Gastroesophageal sphincter (tissue), 4 donors: ENCODE results near the gene EPAS1. TPM values are rescaled to one million over a fixed set of nuclear protein-coding genes. Genes with fewer than 3 reads are reported as not detected.

Source experiments
- ATAC-seq: fragments of 150-250 bp; one replicate; pipeline ENCODE4 v1.9.1; 2016; ENCODE audit warnings: mild to moderate bottlenecking, moderate library complexity
- H3K27ac ChIP-seq, 4 donors: fragments of 200-600 bp; sonication (generic) in 3 of 4; 1 replicate in 3 of 4; 2 replicates in 1 of 4; pipeline ENCODE4 v1.5.1; 2016 to 2019
- H3K27me3 ChIP-seq: fragments of 200-600 bp; sonication (generic); one replicate; pipeline ENCODE4 v1.5.1; 2019
- H3K36me3 ChIP-seq, 2 donors: fragments of 200-600 bp; sonication (generic); one replicate each; pipeline ENCODE4 v1.5.1; 2019; ENCODE audit warnings: control low read depth in 1 of 2
- H3K4me1 ChIP-seq, 3 donors: fragments of 200-600 bp; sonication (generic); 1 replicate in 2 of 3; 2 replicates in 1 of 3; pipeline ENCODE4 v1.5.1; 2016 to 2019; ENCODE audit warnings: control low read depth in 2 of 3
- H3K4me3 ChIP-seq, 2 donors: fragments of 200-600 bp; sonication (generic); one replicate each; pipeline ENCODE4 v1.5.1; 2019; ENCODE audit warnings: mild to moderate bottlenecking in 1 of 2, moderate library complexity in 1 of 2
- H3K9me3 ChIP-seq, 3 donors: fragments of 200-600 bp; sonication (generic); one replicate each; pipeline ENCODE4 v1.5.1; 2017 to 2019; ENCODE audit warnings: control low read depth in 2 of 3
- EP300 ChIP-seq: sonication (generic); formaldehyde crosslinking; IDR thresholded peaks from one replicate; pipeline ENCODE4 v1.6.1; 2017; ENCODE audit warnings: antibody characterized with exemption, mild to moderate bottlenecking
- POLR2A ChIP-seq, 2 donors: fragments of 450-650 bp; IDR thresholded peaks; one replicate each; pipeline ENCODE4 v1.6.1; 2017; ENCODE audit warnings: antibody characterized with exemption in 2 of 2, mild to moderate bottlenecking in 2 of 2, moderate library complexity in 1 of 2
- POLR2AphosphoS5 ChIP-seq: sonication (generic); formaldehyde crosslinking; IDR thresholded peaks from one replicate; pipeline ENCODE4 v1.6.1; 2017; ENCODE audit warnings: antibody characterized with exemption
- WGBS, 2 donors: methylation state at CpG; one replicate each; pipeline ENCODE4 v1.1.5; 2018; ENCODE audit warnings: low coverage in 1 of 2; 5-methylcytosine and 5-hydroxymethylcytosine counted together
- total RNA-seq, 4 donors: library from RNA; depleted of rRNA; stranded (reverse); fragments of >200 nt; gene quantifications; one replicate each; pipeline ENCODE4 v1.1.0, GENCODE V29; 2016
- TF ChIP-seq, protein P1 (sequence below), 4 experiments: fragments of 200-600 bp in 2 of 4; fragments of 450-650 bp in 2 of 4; sonication (generic) in 1 of 4; IDR thresholded peaks; one replicate each; pipeline ENCODE4 v1.5.1; 2017 to 2019; ENCODE audit warnings: antibody characterized with exemption in 4 of 4, mild to moderate bottlenecking in 2 of 4, moderate library complexity in 2 of 4

The EPAS1 gene
- total RNA-seq, 4 donors from 2014 or later: 101 to 152 (median 131) TPM

DNA sequence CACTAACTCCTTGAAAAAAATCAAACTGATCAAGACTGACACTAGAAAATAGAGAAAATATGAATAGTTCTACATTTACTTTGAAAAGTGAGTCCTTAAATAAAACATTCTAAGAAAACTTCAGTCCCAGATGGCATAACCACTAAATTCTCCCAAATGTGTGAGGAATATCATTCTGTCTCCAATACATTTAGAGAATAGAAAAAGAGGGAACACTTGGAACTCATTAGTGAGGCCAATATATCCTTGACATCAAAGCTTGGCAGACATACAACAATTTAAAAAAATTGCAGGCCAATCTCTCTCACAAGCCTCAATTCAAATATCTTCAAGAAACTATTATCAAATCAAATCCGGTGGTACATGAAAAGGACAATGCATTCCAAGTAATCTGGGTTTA is 102.8 kb downstream of the EPAS1 start:
- H3K36me3 ChIP-seq: no peaks in the 10 kb centered on the region
- no peak for ATAC-seq
- no peaks in the 10 kb centered on the region for H3K9me3 ChIP-seq
- H3K4me3 ChIP-seq: no peak overlapping the region
- whole genome bisulfite sequencing, 2 donors: 70 to 80% methylated on average over 1 of the region's 1 CpG
- no peak overlapping the region for H3K27ac ChIP-seq
- H3K27me3 ChIP-seq: no peaks in the 10 kb centered on the region
- H3K4me1 ChIP-seq: no peaks in the 10 kb centered on the region
- no peak for TF ChIP-seq EP300
- TF ChIP-seq POLR2AphosphoS5: no peak
- TF ChIP-seq, protein P1, sequence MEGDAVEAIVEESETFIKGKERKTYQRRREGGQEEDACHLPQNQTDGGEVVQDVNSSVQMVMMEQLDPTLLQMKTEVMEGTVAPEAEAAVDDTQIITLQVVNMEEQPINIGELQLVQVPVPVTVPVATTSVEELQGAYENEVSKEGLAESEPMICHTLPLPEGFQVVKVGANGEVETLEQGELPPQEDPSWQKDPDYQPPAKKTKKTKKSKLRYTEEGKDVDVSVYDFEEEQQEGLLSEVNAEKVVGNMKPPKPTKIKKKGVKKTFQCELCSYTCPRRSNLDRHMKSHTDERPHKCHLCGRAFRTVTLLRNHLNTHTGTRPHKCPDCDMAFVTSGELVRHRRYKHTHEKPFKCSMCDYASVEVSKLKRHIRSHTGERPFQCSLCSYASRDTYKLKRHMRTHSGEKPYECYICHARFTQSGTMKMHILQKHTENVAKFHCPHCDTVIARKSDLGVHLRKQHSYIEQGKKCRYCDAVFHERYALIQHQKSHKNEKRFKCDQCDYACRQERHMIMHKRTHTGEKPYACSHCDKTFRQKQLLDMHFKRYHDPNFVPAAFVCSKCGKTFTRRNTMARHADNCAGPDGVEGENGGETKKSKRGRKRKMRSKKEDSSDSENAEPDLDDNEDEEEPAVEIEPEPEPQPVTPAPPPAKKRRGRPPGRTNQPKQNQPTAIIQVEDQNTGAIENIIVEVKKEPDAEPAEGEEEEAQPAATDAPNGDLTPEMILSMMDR (IDR thresholded peaks at IDR 0.05): no peak
- TF ChIP-seq POLR2A (IDR thresholded peaks at IDR 0.05): no peak

DNA sequence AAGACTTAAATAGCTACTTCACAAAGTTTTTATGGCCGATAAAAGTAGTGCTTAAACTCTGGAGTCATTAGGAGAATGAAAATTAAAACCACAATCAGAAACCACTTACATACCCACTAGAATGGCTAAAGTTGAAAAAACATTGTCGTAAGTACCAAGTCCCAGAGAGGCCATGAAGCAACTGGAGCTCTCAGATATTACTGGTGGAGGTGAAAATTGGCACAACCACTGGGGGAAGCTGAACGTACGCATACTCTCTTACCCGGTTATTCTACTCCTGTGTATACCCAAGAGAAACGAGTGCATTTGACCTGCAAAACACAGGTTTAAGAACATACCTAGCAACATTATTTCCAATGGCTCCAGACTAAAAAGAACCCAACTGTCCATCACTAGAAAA is 105.7 kb downstream of the EPAS1 start:
- no peak overlapping the region for H3K4me3 ChIP-seq
- no peaks in the 10 kb centered on the region for H3K9me3 ChIP-seq
- TF ChIP-seq, protein P1 (IDR thresholded peaks at IDR 0.05): no peak
- TF ChIP-seq POLR2AphosphoS5: no peak
- TF ChIP-seq EP300: no peak
- no peak for TF ChIP-seq POLR2A (IDR thresholded peaks at IDR 0.05)
- WGBS, 2 donors: 89 to 94% methylated on average over 5 to 6 of the region's 6 CpGs
- no peak overlapping the region for H3K27ac ChIP-seq
- no peaks in the 10 kb centered on the region for H3K4me1 ChIP-seq
- H3K36me3 ChIP-seq: no peaks in the 10 kb centered on the region
- no peaks in the 10 kb centered on the region for H3K27me3 ChIP-seq
- no peak for ATAC-seq

DNA sequence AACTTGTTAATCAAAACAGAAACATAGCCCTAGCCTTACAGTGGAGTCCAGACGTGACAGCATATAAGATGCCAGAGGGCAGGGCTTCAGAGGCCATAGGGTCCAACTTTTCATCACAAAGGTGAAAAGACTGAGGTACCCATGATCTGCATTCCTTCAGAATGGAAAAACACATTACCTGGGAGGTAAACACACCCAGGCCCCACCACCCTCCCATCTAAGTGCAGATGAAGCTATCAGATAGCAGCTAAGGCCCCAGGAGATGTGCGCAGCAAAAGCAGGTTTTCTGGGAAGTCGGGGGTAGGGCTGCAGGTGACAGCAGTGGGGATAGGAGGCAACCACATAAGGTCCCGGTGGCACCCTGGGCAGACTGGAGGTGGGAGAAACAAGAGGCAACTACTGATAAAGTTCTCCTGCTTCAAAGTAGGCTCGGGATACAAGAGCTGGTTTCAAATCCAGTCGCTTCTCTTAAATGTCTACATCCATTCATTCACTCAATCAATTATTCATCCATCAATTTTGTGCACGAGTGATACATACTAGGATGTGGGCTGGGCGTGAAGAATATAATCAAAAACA is 107.1 kb downstream of the EPAS1 start:
- ATAC-seq: no peak
- Histone ChIP-seq H3K36me3 (no peaks in the 10 kb centered on the region), H3K9me3 (no peaks in the 10 kb centered on the region), H3K4me3 (no peak overlapping the region), H3K27me3 (no peaks in the 10 kb centered on the region), H3K4me1 (peaks cover 0 to under 1% (median 0%) of the 10 kb centered on the region in 3 donors), H3K27ac (no peak overlapping the region)
- TF ChIP-seq EP300: no peak
- TF ChIP-seq POLR2A (IDR thresholded peaks at IDR 0.05): no peak
- TF ChIP-seq POLR2AphosphoS5: no peak
- 88 to 98% methylated on average over 5 to 7 of the region's 8 CpGs for WGBS, 2 donors

DNA sequence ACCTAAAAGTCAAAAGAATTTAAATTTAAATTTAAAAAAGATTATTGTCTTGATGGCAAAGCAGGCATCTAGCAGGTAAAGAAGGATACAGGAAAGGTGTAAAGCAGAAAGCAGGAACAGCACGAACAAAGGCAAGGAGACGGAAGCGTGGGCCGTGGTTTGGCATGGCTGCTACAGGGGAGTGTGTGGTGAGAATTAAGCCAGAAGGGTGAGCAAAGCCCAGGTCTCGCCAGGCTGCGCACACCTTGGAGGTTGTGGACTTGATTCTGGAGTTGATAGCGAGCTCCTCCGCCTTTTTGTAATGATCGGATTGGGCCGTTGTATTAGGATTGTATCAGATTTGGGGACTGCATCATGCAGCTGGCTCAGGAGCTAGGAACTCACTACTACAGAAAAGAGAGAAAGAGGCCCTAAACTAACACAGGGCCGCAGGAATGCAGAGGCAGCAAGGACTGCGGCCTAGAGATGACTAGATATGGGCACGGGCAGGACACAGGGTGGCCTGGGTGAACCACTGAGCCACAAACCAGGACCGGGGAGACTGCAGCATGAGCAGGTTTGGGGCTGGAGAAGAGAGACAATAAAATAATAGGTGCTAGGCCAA is 110.7 kb downstream of the EPAS1 start:
- WGBS, 2 donors: 94 to 98% methylated on average over 13 to 14 of the region's 14 CpGs
- no peak for TF ChIP-seq EP300
- no peak for TF ChIP-seq POLR2AphosphoS5
- TF ChIP-seq, protein P1 (IDR thresholded peaks at IDR 0.05): no peak
- TF ChIP-seq POLR2A (IDR thresholded peaks at IDR 0.05): no peak
- Histone ChIP-seq H3K9me3 (no peaks in the 10 kb centered on the region), H3K36me3 (no peaks in the 10 kb centered on the region), H3K27ac (peak overlapping the region in 1 of 4 donors; percentile 59), H3K4me1 (peaks cover 0 to 6% (median 0%) of the 10 kb centered on the region in 3 donors), H3K27me3 (no peaks in the 10 kb centered on the region), H3K4me3 (no peak overlapping the region)
- ATAC-seq: no peak

DNA sequence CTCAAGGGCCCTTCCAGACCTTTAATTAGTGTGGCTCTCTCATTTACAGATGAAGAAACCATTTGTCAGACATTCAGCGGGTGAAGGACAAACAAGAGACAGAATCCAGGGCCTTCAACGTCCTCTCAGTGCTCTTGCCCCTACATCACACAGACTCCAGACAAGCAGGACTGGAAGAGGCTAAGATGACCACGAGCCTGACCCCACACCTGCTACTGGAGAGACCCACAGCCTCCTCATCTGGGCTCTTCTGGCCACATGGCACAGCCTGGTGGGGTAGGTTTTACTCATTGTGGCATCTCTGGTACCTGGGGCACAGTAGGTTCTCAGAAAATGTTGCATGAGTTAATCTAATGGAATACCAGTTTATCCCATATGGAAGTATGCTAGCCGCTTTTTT is 112.5 kb downstream of the EPAS1 start:
- WGBS, 2 donors: 89 to 100% methylated on average over 1 to 3 of the region's 4 CpGs
- H3K4me3 ChIP-seq: no peak overlapping the region
- TF ChIP-seq POLR2AphosphoS5 (no peak), EP300 (no peak), POLR2A (IDR thresholded peaks at IDR 0.05) (no peak)
- TF ChIP-seq, protein P1 (IDR thresholded peaks at IDR 0.05): no peak
- H3K27ac ChIP-seq: peak overlapping the region in 3 of 4 donors; percentile 36 to 60 (median 59)
- no peak for ATAC-seq
- no peaks in the 10 kb centered on the region for H3K9me3 ChIP-seq
- no peaks in the 10 kb centered on the region for H3K27me3 ChIP-seq
- H3K36me3 ChIP-seq: no peaks in the 10 kb centered on the region
- H3K4me1 ChIP-seq: peaks cover 0 to 6% (median 0%) of the 10 kb centered on the region in 3 donors
